NB4 (cell line): ENCODE measurements around the gene TRIM67.

Experiments used
- CTCF ChIP-seq: IDR thresholded peaks from one replicate; pipeline ENCODE4 v1.5.1; 2012; ENCODE audit warnings: low read depth, low read length
- MYC ChIP-seq: IDR thresholded peaks from 2 replicates; pipeline ENCODE4 v1.6.1; 2011; ENCODE audit warnings: low read depth, low read length
- POLR2A ChIP-seq: IDR thresholded peaks from 2 replicates; pipeline ENCODE4 v1.6.1; 2011; ENCODE audit warnings: mild to moderate bottlenecking; ENCODE audit not compliant: insufficient read length; ENCODE audit errors: extremely low read depth
- TF ChIP-seq, protein P1 (sequence below): IDR thresholded peaks from 2 replicates; pipeline ENCODE4 v1.6.1; 2011; ENCODE audit warnings: low read depth, low read length

- TF ChIP-seq POLR2A (no peak), CTCF (no peak), MYC (no peak)
- TF ChIP-seq, protein P1, sequence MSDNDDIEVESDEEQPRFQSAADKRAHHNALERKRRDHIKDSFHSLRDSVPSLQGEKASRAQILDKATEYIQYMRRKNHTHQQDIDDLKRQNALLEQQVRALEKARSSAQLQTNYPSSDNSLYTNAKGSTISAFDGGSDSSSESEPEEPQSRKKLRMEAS, result no peak
These were observed 14.6 kb downstream of the TRIM67 start for GRCh38 chr1:231176421-231176820.
